GM13976 (cell line): ENCODE data around the gene WDR74.
A peak's percentile ranks its signal among the peaks of the same experiment; 100 is the strongest.

Experiments
- DNase-seq: peaks from one replicate; pipeline ENCODE4 v3.0.0; 2012; ENCODE audit warnings: low spot score
- in situ Hi-C: fragments of 300-500 bp; cut with MboI; formaldehyde crosslinking; loops from one replicate; pipeline ENCODE4 v1.12.0; 2022; ENCODE audit warnings: low sequenced_read_pairs, mixed read lengths, inconsistent platforms; ENCODE audit not compliant: unreplicated experiment
- TF ChIP-seq, protein P1 (sequence below): IDR thresholded peaks from 2 replicates; pipeline ENCODE4 v1.5.1; 2012; ENCODE audit warnings: borderline replicate concordance, mild to moderate bottlenecking; ENCODE audit not compliant: insufficient read depth; ENCODE audit errors: extremely low read depth, missing control alignments, control extremely low read depth

The WDR74 gene

DNA sequence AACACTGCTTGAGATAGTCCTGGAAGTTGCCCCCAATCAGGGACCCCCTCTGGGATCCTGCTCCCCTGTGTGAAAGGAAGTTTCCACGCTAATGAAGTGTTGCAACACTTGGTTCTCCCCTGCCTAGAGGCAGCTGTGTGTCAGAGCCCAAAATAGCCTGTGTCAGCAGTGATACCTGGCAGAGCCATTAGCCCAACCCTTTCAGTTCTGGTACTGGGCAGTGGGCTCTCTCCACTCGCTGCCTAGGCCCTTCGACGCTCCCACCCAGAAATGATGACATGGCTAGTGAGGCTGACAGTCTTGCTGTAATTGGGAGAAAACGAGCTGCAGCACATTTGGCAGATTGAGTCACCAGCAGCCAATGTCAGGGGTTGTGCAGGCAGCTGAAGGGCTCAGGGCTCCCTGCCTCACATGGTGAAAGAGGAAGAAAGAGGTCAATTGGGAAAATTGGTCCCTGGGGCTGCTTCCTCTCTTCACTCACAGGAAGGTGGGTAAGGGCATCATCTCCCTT is 32.7 kb downstream of the WDR74 start:
- in situ Hi-C loops = no loop called here
- TF ChIP-seq, protein P1, sequence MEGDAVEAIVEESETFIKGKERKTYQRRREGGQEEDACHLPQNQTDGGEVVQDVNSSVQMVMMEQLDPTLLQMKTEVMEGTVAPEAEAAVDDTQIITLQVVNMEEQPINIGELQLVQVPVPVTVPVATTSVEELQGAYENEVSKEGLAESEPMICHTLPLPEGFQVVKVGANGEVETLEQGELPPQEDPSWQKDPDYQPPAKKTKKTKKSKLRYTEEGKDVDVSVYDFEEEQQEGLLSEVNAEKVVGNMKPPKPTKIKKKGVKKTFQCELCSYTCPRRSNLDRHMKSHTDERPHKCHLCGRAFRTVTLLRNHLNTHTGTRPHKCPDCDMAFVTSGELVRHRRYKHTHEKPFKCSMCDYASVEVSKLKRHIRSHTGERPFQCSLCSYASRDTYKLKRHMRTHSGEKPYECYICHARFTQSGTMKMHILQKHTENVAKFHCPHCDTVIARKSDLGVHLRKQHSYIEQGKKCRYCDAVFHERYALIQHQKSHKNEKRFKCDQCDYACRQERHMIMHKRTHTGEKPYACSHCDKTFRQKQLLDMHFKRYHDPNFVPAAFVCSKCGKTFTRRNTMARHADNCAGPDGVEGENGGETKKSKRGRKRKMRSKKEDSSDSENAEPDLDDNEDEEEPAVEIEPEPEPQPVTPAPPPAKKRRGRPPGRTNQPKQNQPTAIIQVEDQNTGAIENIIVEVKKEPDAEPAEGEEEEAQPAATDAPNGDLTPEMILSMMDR = no peak
- no peak for DNase-seq

DNA sequence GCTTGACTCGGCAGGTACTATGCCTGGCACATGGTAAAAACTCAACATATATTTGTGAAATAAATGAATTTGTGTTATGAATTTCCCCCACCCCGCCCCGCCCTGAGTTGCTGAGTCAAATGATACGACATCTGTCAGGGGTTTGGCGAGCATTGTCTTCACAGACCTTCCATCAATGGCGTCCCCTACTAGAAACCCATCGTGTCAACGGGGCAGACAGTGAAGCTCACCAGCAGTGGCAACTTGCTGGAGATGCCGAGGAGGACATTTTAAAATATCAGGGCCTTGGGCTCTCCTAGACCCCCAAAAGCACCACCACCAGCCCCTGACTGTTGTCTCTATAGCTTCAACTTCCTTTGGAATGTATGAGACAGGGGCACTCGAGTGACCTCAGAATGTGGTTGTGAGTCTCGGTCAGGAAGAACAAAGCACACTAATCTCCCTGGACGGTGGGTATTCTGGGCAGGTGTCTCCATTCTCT is 33.4 kb downstream of the WDR74 start:
- TF ChIP-seq, protein P1 = no peak
- peak; percentile 43 for DNase-seq

GRCh38 chr11:62805076-62805892 is 34.1 kb downstream of the WDR74 start, which contains the start of gene NXF1:
Gene NXF1 (minus strand): TSS chr11:62805440. CDS start chr11:62805356, 84 bp downstream.
- in situ Hi-C loops = no loop called here
- TF ChIP-seq, protein P1 = no peak
- peak; percentile 100 for DNase-seq

More for the DNA sequence above, 33.4 kb downstream of the WDR74 start:
- in situ Hi-C loops = no loop called here

GRCh38 chr11:62804310-62805075 is 34.9 kb downstream of the WDR74 start:
- TF ChIP-seq, protein P1 = no peak
- peak; percentile 49 for DNase-seq
- in situ Hi-C loops = no loop called here

DNA sequence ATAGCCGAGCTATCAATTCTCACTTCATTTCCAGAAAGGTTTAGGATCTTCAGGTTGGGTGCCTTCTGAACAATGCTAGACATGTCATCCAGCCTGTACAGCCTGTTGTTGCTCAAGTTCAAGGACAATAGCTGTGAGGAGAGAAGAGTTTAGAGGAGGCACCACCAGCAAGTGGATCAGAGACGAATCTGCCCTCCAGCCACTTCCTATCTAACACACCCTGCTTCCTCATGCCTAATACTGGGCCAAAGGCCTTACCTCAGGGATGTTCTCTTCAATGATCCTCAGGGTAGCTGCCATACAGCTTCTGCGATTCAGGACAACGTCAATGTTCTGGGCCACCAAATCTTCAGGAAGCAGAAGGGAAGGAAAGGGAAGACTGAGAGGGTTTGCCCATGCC is 38.3 kb downstream of the WDR74 start:
- no peak for DNase-seq
- in situ Hi-C loops = no loop called here
- TF ChIP-seq, protein P1 = no peak

- DNase-seq = no peak
- in situ Hi-C loops = no loop called here
- TF ChIP-seq, protein P1 = no peak
These were observed 39.9 kb downstream of the WDR74 start for GRCh38 chr11:62799486-62799885.
